HS-27A (cell line): Measurements from ENCODE around the gene ALDOA.

Experiments
- DNase-seq: peaks from one replicate; pipeline ENCODE4 v3.0.0-alpha.2; 2012; ENCODE audit warnings: low read depth, missing footprints

Gene ALDOA

DNA sequence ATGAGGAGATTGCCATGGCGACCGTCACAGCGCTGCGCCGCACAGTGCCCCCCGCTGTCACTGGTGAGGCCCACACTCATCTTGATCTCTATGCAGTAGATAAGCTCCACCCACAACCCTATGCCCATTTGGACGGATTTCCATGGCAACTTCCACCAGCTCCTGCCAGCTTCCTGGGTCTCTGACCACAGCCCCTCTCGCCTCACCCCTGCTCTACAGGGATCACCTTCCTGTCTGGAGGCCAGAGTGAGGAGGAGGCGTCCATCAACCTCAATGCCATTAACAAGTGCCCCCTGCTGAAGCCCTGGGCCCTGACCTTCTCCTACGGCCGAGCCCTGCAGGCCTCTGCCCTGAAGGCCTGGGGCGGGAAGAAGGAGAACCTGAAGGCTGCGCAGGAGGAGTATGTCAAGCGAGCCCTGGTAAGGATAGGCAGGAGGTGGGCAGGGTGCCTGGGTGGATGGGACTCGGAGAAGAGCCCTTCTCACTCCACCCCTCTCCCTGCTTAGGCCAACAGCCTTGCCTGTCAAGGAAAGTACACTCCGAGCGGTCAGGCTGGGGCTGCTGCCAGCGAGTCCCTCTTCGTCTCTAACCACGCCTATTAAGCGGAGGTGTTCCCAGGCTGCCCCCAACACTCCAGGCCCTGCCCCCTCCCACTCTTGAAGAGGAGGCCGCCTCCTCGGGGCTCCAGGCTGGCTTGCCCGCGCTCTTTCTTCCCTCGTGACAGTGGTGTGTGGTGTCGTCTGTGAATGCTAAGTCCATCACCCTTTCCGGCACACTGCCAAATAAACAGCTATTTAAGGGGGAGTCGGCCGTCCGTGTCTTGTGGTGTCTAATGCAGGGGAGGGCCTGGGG, 4.3 kb downstream of the ALDOA start:
- no peak for DNase-seq

- no peak for DNase-seq
Measured at GRCh38 chr16:30070490-30070889, 4.9 kb downstream of the ALDOA start.

GRCh38 chr16:30075503-30076275, 10.1 kb downstream of the ALDOA start, which contains the start of gene PPP4C:
Gene PPP4C, plus strand, starts transcription at chr16:30075994. Its CDS starts 384 bp downstream, at chr16:30076378.
- no peak for DNase-seq

DNA sequence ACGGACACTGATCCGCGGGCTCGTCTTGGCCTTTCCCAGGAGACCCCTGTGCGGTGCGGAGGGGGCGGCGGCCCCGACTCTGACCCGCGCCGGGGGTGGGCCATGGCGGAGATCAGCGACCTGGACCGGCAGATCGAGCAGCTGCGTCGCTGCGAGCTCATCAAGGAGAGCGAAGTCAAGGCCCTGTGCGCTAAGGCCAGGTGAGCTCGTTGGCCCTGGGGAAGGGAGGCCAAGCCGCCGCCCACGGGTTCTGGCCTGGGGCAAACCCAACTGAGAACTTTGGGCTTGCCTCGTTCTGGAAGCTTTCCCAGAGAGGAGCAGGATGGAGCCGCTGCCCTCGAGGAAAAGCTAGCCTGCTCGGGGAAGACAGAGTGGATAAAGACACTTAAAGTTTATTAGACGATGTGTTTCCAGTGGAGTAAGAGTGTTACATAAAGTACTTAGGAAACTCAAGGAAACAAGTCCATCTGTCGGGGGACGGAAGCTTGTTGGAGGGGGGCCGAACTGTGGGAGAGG, 10.8 kb downstream of the ALDOA start:
- DNase-seq, result no peak

GRCh38 chr16:30077656-30078055, 12.1 kb downstream of the ALDOA start:
- DNase-seq, result no peak

DNA sequence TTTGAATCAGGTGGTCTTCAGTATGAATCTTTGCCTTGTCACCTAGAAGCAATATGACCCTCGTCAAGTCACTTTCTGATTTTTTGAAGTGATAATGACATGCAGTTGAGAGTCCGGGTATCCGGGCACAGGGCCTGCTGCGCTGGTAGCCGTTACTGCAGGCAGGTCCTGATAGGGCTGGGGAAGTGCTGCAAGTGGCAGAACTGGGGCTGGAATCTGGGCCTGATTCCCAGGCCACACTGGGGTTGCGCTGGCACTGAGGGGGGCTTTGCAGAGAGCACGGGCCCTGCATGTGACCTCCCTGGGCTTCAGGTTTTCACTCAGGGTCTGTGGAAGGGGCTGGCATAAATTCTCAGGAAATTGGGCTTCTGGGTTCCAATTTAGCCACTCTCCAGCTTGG, 13.2 kb downstream of the ALDOA start:
- no peak for DNase-seq

- DNase-seq, result no peak
Measured at GRCh38 chr16:30079480-30079879, 13.9 kb downstream of the ALDOA start.

GRCh38 chr16:30082545-30083090, 17.1 kb downstream of the ALDOA start:
- no peak for DNase-seq

- no peak for DNase-seq
Measured at GRCh38 chr16:30083216-30084055, 17.9 kb downstream of the ALDOA start.

- no peak for DNase-seq
Measured at GRCh38 chr16:30084096-30084815, 18.7 kb downstream of the ALDOA start.

DNA sequence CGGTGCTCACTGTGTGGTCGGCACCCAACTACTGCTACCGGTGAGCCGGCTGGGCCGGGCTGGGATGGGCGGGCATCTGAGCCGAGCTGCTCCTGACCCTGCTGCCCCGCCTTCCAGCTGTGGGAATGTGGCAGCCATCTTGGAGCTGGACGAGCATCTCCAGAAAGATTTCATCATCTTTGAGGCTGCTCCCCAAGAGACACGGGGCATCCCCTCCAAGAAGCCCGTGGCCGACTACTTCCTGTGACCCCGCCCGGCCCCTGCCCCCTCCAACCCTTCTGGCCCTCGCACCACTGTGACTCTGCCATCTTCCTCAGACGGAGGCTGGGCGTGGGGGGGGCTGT, 19.2 kb downstream of the ALDOA start:
- DNase-seq, result no peak

- DNase-seq, result no peak
Measured at GRCh38 chr16:30085247-30085646, 19.7 kb downstream of the ALDOA start.

GRCh38 chr16:30085820-30086219, 20.3 kb downstream of the ALDOA start:
- no peak for DNase-seq

DNA sequence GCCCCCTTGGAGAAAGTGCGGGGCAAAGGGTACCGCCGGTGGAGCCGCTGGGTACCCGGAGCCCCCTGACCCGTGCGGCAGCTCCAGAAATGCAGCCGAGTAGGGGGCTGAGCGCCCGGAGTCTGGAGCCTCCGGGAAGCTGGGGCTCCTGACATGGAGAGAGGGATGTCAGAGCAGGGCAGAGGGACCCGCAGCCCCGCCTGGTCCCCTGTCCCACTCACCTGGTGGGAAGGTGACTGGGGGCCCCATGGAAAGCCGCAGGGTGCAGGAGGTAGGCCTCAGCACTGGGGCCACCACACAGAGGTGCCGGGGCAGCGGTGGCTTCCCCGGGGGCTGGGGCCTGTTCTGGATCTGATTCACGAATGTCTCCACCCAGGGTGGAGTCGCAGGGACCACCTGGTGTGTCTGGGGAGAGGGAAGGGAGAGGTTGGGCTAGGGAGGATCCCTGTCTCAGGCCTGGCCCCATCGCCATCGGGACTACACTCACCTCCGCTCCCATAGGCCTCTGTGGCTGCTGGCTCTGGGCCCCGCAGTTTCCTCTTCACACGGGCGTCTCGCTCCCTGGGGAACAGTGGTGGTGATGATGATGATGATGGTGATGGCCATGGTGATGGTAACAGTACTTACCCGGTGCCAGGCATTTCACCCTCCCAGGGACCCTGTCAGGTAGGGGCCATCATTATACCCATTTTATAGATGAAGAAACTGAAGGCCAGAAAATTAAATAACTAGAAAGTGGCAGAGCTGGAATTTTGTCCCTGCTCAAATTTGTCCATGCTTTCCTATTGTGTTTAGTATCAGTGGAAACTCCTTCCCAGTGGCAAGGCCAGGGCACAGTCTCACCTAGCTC, 21.0 kb downstream of the ALDOA start:
- no peak for DNase-seq

DNA sequence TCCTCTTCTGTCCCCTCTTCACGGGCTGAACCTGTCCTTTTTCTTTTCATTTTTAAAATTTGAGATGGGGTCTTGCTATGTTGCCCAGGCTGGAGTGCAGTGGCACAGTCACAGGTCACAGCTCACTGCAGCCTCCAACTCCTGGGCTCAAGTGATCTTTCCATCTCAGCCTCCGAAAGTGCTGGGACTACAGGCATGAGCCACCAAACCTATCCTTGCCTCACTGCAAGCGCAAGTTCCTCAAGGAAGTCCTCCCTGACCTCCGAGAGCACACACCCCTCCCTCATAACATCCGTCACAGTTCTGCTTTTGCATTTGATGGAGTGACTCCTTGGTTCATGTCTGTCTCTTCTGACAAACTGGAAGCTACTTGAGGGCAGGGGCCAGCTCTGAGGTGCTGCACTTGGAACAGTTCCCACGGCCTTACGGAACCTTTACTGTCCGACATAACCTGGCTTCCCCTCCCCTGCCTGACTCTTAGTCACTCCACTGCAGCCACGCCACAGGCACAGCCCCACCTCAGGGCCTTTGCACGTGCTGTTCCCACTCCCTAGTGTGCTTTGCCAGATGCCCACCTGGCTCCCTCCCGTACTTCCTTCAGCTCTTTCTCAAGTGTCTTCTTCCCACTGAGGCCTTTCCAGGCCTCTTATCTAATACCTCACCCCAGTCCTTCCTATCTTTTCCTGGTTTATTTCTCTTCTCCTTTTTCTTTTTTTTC, 21.8 kb downstream of the ALDOA start:
- DNase-seq, result no peak

DNA sequence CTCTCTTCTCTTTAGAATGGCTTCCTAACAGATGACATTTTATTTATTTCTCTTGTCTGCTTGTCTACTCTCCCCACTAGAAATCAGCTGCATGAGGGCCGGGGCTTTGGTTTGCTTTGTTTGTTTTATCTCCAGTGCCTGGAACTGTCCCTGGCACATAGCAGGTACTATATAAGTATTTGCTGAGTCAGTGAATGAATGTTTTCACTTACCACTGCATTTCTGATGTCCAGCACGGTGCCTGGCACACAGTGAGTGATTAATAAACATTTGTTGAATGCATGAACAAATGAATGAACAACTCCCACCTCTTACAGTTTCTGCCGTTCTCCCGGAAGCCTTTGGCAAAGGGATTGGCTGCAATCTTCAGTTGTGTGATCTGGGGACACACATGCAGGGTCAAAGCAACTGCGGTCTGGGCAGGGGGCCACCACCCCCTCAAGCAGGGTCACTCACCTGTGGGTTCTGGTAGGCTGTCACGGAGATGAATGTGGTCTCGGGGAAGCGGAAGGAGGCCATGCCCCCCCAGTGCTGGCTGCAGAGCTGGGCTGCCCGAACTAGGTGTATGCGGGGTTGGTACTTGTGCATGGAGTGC, 22.8 kb downstream of the ALDOA start:
- no peak for DNase-seq

- DNase-seq, result no peak
Measured at GRCh38 chr16:30088832-30089624, 23.5 kb downstream of the ALDOA start.

DNA sequence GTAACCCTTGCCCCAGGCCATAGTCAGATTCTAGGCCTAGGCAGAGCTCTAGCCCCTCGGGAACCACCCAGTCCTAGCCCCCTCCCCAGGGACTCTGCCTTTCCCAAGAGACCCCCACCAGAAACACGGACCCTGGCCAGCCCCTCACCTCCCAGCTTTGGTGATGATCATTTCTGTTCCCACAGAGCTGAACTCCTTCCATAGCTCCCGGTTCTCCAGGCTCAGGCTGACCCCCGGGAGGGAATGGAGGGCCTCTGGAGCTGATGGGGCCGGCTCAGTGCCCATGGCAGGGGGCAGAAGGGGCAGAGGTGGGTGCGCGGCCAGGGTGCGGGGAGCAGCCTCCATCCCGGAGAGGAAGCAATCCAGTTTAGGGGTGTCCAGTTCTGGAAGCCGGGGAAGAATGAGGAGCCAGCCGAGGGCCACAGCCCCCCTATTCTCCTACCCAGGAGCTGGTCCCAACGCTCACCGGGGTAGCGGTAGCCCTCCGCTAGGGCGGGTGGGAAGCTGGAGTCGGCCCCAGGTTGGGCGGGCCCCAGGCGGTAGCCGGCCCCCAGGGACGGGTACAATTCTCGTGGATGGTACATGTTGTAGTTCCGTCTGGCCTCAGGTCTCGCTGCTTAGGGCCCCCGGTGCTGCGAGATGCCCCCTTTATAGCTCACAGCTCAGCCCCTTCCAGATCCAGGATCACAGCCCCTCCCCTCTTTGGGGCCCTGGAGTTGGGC, 25.2 kb downstream of the ALDOA start:
- no peak for DNase-seq
